Measurements from ENCODE around the gene SLAIN2.

SLAIN2 gene

DNA sequence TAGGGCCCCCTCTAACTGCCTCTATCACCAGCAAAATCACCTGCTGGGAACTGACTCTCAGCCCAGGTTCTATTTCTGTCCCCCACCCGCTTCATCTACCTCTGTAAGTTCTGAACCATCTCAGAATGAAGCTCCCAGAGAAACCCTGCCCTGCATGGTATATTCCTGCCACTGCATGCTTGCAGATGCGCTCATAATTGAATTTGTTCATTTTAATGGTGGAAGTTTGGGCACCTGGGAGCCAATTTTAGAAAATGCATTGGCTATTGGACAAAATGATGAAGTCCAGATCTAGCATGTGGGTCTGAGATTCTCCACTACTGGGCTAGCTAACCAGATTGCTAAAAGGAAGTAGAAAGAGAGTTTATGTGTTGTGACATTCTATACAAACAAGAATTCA is 113.3 kb downstream of the SLAIN2 start:
- Histone ChIP-seq H3K27ac (no peak overlapping the region), H3K4me1 (ENCODE audit: low read depth, poor library complexity, severe bottlenecking) (no peaks in the 10 kb centered on the region), H3K79me2 (ENCODE audit: insufficient read depth, low read depth) (no peaks in the 10 kb centered on the region), H3K36me3 (ENCODE audit: insufficient read depth) (no peaks in the 10 kb centered on the region), H3K27me3 (ENCODE audit: insufficient read depth, low read depth) (no peaks in the 10 kb centered on the region), H4K20me1 (ENCODE audit: insufficient read depth) (no peaks in the 10 kb centered on the region), H2AFZ (ENCODE audit: low read depth) (no peak overlapping the region), H3K9ac (no peak overlapping the region), H3K4me2 (no peak overlapping the region), H3K4me3 (IDR thresholded peaks at IDR 0.05; ENCODE audit: insufficient read depth, low read depth, low read length) (no peak overlapping the region)
- TF ChIP-seq, protein P1, sequence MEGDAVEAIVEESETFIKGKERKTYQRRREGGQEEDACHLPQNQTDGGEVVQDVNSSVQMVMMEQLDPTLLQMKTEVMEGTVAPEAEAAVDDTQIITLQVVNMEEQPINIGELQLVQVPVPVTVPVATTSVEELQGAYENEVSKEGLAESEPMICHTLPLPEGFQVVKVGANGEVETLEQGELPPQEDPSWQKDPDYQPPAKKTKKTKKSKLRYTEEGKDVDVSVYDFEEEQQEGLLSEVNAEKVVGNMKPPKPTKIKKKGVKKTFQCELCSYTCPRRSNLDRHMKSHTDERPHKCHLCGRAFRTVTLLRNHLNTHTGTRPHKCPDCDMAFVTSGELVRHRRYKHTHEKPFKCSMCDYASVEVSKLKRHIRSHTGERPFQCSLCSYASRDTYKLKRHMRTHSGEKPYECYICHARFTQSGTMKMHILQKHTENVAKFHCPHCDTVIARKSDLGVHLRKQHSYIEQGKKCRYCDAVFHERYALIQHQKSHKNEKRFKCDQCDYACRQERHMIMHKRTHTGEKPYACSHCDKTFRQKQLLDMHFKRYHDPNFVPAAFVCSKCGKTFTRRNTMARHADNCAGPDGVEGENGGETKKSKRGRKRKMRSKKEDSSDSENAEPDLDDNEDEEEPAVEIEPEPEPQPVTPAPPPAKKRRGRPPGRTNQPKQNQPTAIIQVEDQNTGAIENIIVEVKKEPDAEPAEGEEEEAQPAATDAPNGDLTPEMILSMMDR (conservative IDR thresholded peaks at IDR 0.05; ENCODE audit: low read depth, low read length): no peak

DNA sequence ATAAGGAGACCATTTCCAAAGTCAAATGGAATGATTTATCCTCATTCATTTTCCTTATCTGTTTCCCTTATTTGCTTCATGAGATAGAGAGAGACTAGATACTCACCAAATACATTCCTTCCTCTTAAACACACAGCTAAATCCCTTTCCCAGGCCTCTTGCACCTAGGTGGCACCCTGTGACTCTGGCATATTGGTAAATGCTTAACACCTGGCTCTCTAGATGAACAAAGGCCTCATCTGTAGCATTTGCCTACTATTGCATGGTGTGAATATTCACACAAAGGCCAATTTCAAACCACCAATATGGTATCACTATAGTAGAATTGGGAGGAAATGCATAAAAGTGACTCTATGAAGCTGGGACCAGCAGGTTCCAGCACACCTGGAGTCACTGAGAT is 119.7 kb downstream of the SLAIN2 start:
- no peaks in the 10 kb centered on the region for H3K79me2 ChIP-seq (ENCODE audit: insufficient read depth, low read depth)
- H3K27ac ChIP-seq: no peak overlapping the region
- H2AFZ ChIP-seq (ENCODE audit: low read depth): no peak overlapping the region
- no peaks in the 10 kb centered on the region for H3K4me1 ChIP-seq (ENCODE audit: low read depth, poor library complexity, severe bottlenecking)
- no peaks in the 10 kb centered on the region for H3K36me3 ChIP-seq (ENCODE audit: insufficient read depth)
- no peak overlapping the region for H3K9ac ChIP-seq
- no peak overlapping the region for H3K4me2 ChIP-seq
- no peak overlapping the region for H3K4me3 ChIP-seq (IDR thresholded peaks at IDR 0.05; ENCODE audit: insufficient read depth, low read depth, low read length)
- H4K20me1 ChIP-seq (ENCODE audit: insufficient read depth): no peaks in the 10 kb centered on the region
- no peaks in the 10 kb centered on the region for H3K27me3 ChIP-seq (ENCODE audit: insufficient read depth, low read depth)
- TF ChIP-seq, protein P1 (conservative IDR thresholded peaks at IDR 0.05; ENCODE audit: low read depth, low read length): no peak

DNA sequence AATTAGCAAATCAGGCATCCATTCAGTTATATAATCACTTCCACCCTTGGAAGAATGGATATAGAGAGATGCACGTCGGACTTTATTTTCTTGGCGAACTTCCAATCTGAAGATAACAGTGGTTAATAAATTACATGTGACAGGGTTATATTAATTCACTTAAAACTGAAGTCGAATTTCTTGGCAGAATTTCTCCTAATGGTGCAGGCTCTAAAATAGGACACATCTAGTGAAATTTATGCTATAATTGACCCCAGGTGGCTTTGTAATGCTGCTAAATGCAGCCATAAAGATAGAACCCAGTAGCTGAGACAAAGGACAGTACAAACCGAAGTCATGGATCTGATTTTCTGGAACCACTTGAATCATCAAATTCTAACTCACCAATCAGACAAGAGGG is 121.0 kb downstream of the SLAIN2 start:
- TF ChIP-seq, protein P1 (conservative IDR thresholded peaks at IDR 0.05; ENCODE audit: low read depth, low read length): no peak
- H3K27ac ChIP-seq: no peak overlapping the region
- H3K27me3 ChIP-seq (ENCODE audit: insufficient read depth, low read depth): no peaks in the 10 kb centered on the region
- no peak overlapping the region for H3K4me3 ChIP-seq (IDR thresholded peaks at IDR 0.05; ENCODE audit: insufficient read depth, low read depth, low read length)
- no peaks in the 10 kb centered on the region for H3K36me3 ChIP-seq (ENCODE audit: insufficient read depth)
- H3K4me1 ChIP-seq (ENCODE audit: low read depth, poor library complexity, severe bottlenecking): no peaks in the 10 kb centered on the region
- H3K79me2 ChIP-seq (ENCODE audit: insufficient read depth, low read depth): no peaks in the 10 kb centered on the region
- no peaks in the 10 kb centered on the region for H4K20me1 ChIP-seq (ENCODE audit: insufficient read depth)
- H3K4me2 ChIP-seq: no peak overlapping the region
- H3K9ac ChIP-seq: no peak overlapping the region
- H2AFZ ChIP-seq (ENCODE audit: low read depth): no peak overlapping the region

DNA sequence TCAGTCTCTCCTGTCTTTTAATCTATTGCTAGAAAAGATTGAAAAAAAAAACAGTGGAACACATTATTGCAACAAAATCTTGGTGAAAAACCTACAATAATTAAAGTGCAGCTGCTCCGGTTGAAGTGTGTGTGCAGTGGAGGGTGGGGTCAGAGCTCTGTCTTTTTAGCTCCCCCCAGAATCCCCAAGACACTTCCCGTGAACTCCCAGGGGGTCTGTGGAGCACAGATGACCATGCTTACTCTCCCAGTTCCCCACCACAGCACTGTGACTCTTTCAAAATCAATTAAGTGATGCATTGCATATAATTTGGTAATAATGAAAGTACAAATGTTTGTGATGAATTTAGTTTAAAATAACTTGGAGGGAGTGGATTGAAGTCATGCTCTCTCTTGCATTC is 126.1 kb downstream of the SLAIN2 start:
- TF ChIP-seq, protein P1 (conservative IDR thresholded peaks at IDR 0.05; ENCODE audit: low read depth, low read length): no peak

More for the DNA sequence above, 126.1 kb downstream of the SLAIN2 start:
- Histone ChIP-seq H3K27me3 (ENCODE audit: insufficient read depth, low read depth) (no peaks in the 10 kb centered on the region), H3K4me1 (ENCODE audit: low read depth, poor library complexity, severe bottlenecking) (peaks cover 17% of the 10 kb centered on the region), H3K4me3 (IDR thresholded peaks at IDR 0.05; ENCODE audit: insufficient read depth, low read depth, low read length) (no peak overlapping the region), H3K27ac (no peak overlapping the region), H4K20me1 (ENCODE audit: insufficient read depth) (no peaks in the 10 kb centered on the region), H2AFZ (ENCODE audit: low read depth) (no peak overlapping the region), H3K36me3 (ENCODE audit: insufficient read depth) (no peaks in the 10 kb centered on the region), H3K4me2 (no peak overlapping the region), H3K9ac (no peak overlapping the region), H3K79me2 (ENCODE audit: insufficient read depth, low read depth) (no peaks in the 10 kb centered on the region)

Measured in KMS-11 (cell line).